ENCODE data around the gene SLC25A30.
"Not testable (repeated sequence)": the region's sequence is repeated elsewhere in the genome, so short reads cannot be mapped to it uniquely, and the experiment has no call there.

The SLC25A30 gene

DNA sequence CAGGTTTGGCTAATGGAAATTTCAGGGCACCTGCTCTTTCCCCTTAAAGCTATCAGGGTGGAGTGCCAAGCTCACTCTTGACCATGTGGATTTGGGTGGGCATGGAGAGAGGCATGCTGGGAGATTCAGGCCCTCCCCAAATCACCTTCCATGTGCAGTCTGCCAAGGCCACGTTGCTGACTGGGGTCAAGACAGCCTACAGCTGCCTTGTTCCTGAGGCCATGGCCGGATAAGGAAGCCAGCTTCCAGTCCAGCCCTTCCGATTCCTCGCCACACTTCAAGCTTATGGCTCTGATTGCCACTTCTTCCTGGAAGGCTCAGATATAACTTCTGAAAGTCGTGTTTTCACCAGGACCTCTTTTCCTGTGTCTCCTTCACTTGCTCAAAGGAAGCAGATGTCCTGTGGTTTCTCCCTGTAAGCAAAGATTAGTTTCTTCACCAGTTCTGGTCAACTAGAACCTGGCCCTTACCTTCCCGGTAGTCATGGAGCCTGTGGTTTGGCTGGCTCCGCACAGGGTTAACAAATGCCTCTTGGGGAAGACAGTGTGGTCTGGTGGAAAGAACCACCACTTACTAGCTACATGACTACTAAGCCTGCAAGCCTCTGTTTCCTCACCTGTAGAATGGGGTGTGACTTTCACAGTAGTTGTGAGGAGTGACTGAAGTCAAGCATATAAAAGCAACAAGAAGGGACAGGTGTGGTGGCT is 61.1 kb downstream of the SLC25A30 start:
- H3K4me2 ChIP-seq (ENCODE audit: low read length), result no peak overlapping the region
- no peak overlapping the region for H3K9ac ChIP-seq (ENCODE audit: low read depth, low read length)
- no peaks in the 10 kb centered on the region for H3K27me3 ChIP-seq (ENCODE audit: control insufficient read depth, insufficient read depth, low read length)
- H3K4me1 ChIP-seq (ENCODE audit: control insufficient read depth, insufficient read depth, low read length), result peaks cover 7% of the 10 kb centered on the region
- H3K4me3 ChIP-seq (ENCODE audit: low read length), result no peak overlapping the region
- peaks cover 24% of the 10 kb centered on the region for H3K36me3 ChIP-seq (ENCODE audit: insufficient read depth, low read length)
- H3K9me3 ChIP-seq (replicated peaks; ENCODE audit: low read length), result no peaks in the 10 kb centered on the region

DNA sequence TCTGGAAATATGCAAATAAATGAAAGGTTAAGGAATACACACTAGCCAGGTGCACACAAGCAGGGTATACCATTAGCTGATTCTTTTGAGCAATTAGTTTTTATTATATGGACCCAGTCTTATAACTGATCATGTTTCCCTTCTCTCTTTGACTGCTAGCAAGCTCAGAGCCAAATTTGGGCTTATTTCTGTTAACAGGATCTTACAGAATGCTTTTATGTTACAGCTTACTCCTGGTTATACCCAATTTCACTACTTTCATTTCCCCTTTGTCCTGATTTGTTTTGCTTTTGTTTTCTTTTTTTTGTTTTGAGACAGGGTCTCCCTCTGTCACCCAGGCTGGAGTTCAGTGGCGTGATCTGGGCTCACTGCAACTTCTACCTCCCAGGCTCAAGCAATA is 64.3 kb downstream of the SLC25A30 start:
- Histone ChIP-seq H3K4me3 (ENCODE audit: low read length) (no peak overlapping the region), H3K4me1 (ENCODE audit: control insufficient read depth, insufficient read depth, low read length) (no peaks in the 10 kb centered on the region), H3K27me3 (ENCODE audit: control insufficient read depth, insufficient read depth, low read length) (no peaks in the 10 kb centered on the region), H3K4me2 (ENCODE audit: low read length) (no peak overlapping the region), H3K9ac (ENCODE audit: low read depth, low read length) (no peak overlapping the region), H3K36me3 (ENCODE audit: insufficient read depth, low read length) (peaks cover 32% of the 10 kb centered on the region), H3K9me3 (replicated peaks; ENCODE audit: low read length) (no peaks in the 10 kb centered on the region)

DNA sequence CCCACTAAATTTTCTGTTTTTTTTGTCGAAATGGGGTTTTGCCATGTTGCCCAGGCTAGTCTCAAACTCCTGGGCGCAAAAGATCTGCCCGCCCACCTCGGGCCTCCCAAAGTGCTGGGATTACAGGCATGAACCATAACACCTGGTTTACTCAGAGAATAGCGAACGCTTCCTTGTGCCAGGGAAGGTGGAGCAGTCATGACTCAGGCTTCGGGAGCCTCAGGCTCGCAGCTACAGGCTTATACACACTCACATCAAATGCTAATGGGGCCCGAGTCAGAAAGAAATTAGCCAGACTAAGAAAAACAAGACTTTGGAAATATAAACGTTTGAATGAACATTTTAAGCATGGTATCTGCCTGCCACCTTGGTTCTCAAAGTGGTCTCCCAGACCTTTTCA is 66.1 kb downstream of the SLC25A30 start:
- H3K4me3 ChIP-seq (ENCODE audit: low read length), result no peak overlapping the region
- H3K27me3 ChIP-seq (ENCODE audit: control insufficient read depth, insufficient read depth, low read length), result no peaks in the 10 kb centered on the region
- no peaks in the 10 kb centered on the region for H3K9me3 ChIP-seq (replicated peaks; ENCODE audit: low read length)
- no peak overlapping the region for H3K4me2 ChIP-seq (ENCODE audit: low read length)
- no peaks in the 10 kb centered on the region for H3K4me1 ChIP-seq (ENCODE audit: control insufficient read depth, insufficient read depth, low read length)
- no peak overlapping the region for H3K9ac ChIP-seq (ENCODE audit: low read depth, low read length)
- peaks cover 31% of the 10 kb centered on the region for H3K36me3 ChIP-seq (ENCODE audit: insufficient read depth, low read length)

DNA sequence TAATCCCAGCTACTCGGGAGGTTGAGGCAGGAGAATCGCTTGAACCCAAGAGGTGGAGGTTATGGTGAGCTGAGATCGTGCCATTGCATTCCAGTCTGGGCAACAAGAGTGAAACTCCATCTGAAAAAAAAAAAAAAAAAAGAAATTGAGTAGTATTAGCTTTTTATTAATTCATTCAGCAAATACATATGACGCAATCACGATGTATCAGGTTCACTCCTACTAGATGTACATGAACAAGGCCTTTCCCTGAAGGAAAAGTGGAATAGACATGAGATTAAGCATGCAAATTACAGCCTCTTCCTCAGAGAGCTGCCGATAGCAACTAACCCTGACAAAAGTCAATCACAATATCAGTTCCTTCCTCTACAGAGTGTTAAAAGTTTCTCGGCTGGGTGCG is 68.0 kb downstream of the SLC25A30 start:
- no peaks in the 10 kb centered on the region for H3K27me3 ChIP-seq (ENCODE audit: control insufficient read depth, insufficient read depth, low read length)
- no peaks in the 10 kb centered on the region for H3K4me1 ChIP-seq (ENCODE audit: control insufficient read depth, insufficient read depth, low read length)
- H3K36me3 ChIP-seq (ENCODE audit: insufficient read depth, low read length), result peaks cover 24% of the 10 kb centered on the region
- no peak overlapping the region for H3K4me2 ChIP-seq (ENCODE audit: low read length)
- H3K9me3 ChIP-seq (replicated peaks; ENCODE audit: low read length), result no peaks in the 10 kb centered on the region
- H3K4me3 ChIP-seq (ENCODE audit: low read length), result no peak overlapping the region
- H3K9ac ChIP-seq (ENCODE audit: low read depth, low read length), result no peak overlapping the region

DNA sequence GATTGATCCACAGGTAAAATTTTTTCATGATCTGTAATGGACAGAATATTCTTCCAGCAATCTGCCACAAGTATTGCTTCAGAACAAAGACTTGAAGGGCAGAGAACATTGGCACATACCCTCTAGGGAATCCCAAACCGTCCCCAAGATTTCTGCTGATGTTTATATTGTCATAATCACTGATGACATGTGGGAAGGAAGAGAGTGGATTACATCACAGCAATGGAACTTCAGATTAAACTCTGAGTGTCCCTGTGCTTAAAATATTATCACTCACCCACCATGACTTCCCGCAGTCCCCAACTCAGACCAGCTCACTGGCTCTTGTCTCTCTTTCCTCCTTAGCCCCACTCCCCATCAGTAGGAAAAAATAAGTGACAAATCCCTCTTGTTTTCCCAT is 68.7 kb downstream of the SLC25A30 start:
- Histone ChIP-seq H3K27me3 (ENCODE audit: control insufficient read depth, insufficient read depth, low read length) (no peaks in the 10 kb centered on the region), H3K4me2 (ENCODE audit: low read length) (no peak overlapping the region), H3K36me3 (ENCODE audit: insufficient read depth, low read length) (peaks cover 24% of the 10 kb centered on the region), H3K4me3 (ENCODE audit: low read length) (no peak overlapping the region), H3K4me1 (ENCODE audit: control insufficient read depth, insufficient read depth, low read length) (no peaks in the 10 kb centered on the region), H3K9ac (ENCODE audit: low read depth, low read length) (no peak overlapping the region), H3K9me3 (replicated peaks; ENCODE audit: low read length) (no peaks in the 10 kb centered on the region)

DNA sequence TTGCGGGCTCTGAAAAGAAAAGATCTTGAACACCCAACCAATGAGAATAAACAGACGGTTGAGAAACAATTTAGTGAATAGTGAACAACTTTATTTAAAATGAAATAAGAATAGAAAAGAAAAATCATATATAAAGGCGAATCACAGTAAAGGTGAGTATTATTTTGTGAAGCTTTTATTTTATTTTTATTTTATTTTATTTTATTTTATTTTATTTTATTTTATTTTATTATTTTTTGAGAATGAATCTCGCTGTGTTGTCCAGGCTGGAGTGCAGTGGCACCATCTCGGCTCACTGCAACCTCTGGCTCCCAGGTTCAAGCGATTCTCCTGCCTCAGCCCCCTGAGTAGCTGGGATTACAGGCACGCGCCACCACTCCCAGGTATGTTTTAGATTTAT is 74.1 kb downstream of the SLC25A30 start:
- not testable (repeated sequence) for H3K4me1 ChIP-seq (ENCODE audit: control insufficient read depth, insufficient read depth, low read length)

More for the DNA sequence above, 74.1 kb downstream of the SLC25A30 start:
- H3K9me3 ChIP-seq (replicated peaks; ENCODE audit: low read length); H3K4me3 ChIP-seq (ENCODE audit: low read length); H3K9ac ChIP-seq (ENCODE audit: low read depth, low read length); H3K27me3 ChIP-seq (ENCODE audit: control insufficient read depth, insufficient read depth, low read length); H3K4me2 ChIP-seq (ENCODE audit: low read length): not testable (repeated sequence)
- H3K36me3 ChIP-seq (ENCODE audit: insufficient read depth, low read length), result peaks cover 20% of the 10 kb centered on the region

All from skeletal muscle satellite cell (primary cell).